Measurements from ENCODE around the gene CCNI.

Gene CCNI

GRCh38 chr4:77015390-77015789 is 60.4 kb downstream of the CCNI start:
- Histone ChIP-seq H3K36me3 (ENCODE audit: insufficient read depth, low read length) (no peaks in the 10 kb centered on the region), H3K79me2 (ENCODE audit: insufficient read depth, low read length) (no peaks in the 10 kb centered on the region)
- TF ChIP-seq CTCF (IDR thresholded peaks at IDR 0.05; ENCODE audit: low read length): no peak
- TF ChIP-seq EZH2 (IDR thresholded peaks at IDR 0.05; ENCODE audit: borderline replicate concordance, low read length): no peak

GRCh38 chr4:77014256-77014655 is 61.5 kb downstream of the CCNI start:
- Histone ChIP-seq H3K79me2 (ENCODE audit: insufficient read depth, low read length) (no peaks in the 10 kb centered on the region), H3K9me2 (ENCODE audit: low read depth, low read length) (no peaks in the 10 kb centered on the region), H2AFZ (ENCODE audit: low read length) (no peak overlapping the region)

More at GRCh38 chr4:77015390-77015789, 60.4 kb downstream of the CCNI start:
- H3K4me2 ChIP-seq (ENCODE audit: low read length): no peak overlapping the region
- no peaks in the 10 kb centered on the region for H3K27me3 ChIP-seq (ENCODE audit: insufficient read depth, low read length)
- no peak overlapping the region for H3K27ac ChIP-seq (ENCODE audit: low read depth, low read length, poor library complexity, severe bottlenecking)
- no peak overlapping the region for H3K4me3 ChIP-seq (ENCODE audit: low read depth, low read length, poor library complexity, severe bottlenecking)
- no peaks in the 10 kb centered on the region for H4K20me1 ChIP-seq (ENCODE audit: insufficient read depth, low read length)
- no peaks in the 10 kb centered on the region for H3K4me1 ChIP-seq (ENCODE audit: insufficient read depth, low read length, severe bottlenecking)
- no peaks in the 10 kb centered on the region for H3K9me2 ChIP-seq (ENCODE audit: low read depth, low read length)
- H3K9me3 ChIP-seq (ENCODE audit: low read length): no peaks in the 10 kb centered on the region
- no peaks in the 10 kb centered on the region for H3F3A ChIP-seq (ENCODE audit: insufficient read depth, low read length)
- no peak overlapping the region for H3K9ac ChIP-seq (ENCODE audit: low read length)
- no peak overlapping the region for H2AFZ ChIP-seq (ENCODE audit: low read length)

GRCh38 chr4:77012726-77013125 is 63.1 kb downstream of the CCNI start:
- Histone ChIP-seq H3K4me2 (ENCODE audit: low read length) (no peak overlapping the region), H3F3A (ENCODE audit: insufficient read depth, low read length) (no peaks in the 10 kb centered on the region), H3K4me1 (ENCODE audit: insufficient read depth, low read length, severe bottlenecking) (no peaks in the 10 kb centered on the region), H3K9me3 (ENCODE audit: low read length) (no peaks in the 10 kb centered on the region), H3K36me3 (ENCODE audit: insufficient read depth, low read length) (no peaks in the 10 kb centered on the region), H3K4me3 (ENCODE audit: low read depth, low read length, poor library complexity, severe bottlenecking) (no peak overlapping the region), H2AFZ (ENCODE audit: low read length) (no peak overlapping the region), H3K27me3 (ENCODE audit: insufficient read depth, low read length) (no peaks in the 10 kb centered on the region), H3K27ac (ENCODE audit: low read depth, low read length, poor library complexity, severe bottlenecking) (no peak overlapping the region), H4K20me1 (ENCODE audit: insufficient read depth, low read length) (no peaks in the 10 kb centered on the region), H3K9me2 (ENCODE audit: low read depth, low read length) (no peaks in the 10 kb centered on the region), H3K9ac (ENCODE audit: low read length) (no peak overlapping the region), H3K79me2 (ENCODE audit: insufficient read depth, low read length) (no peaks in the 10 kb centered on the region)
- TF ChIP-seq EZH2 (IDR thresholded peaks at IDR 0.05; ENCODE audit: borderline replicate concordance, low read length): no peak
- no peak for TF ChIP-seq CTCF (IDR thresholded peaks at IDR 0.05; ENCODE audit: low read length)

More at GRCh38 chr4:77014256-77014655, 61.5 kb downstream of the CCNI start:
- Histone ChIP-seq H3K4me1 (ENCODE audit: insufficient read depth, low read length, severe bottlenecking) (no peaks in the 10 kb centered on the region), H3F3A (ENCODE audit: insufficient read depth, low read length) (no peaks in the 10 kb centered on the region), H3K4me2 (ENCODE audit: low read length) (no peak overlapping the region), H3K9ac (ENCODE audit: low read length) (no peak overlapping the region), H3K9me3 (ENCODE audit: low read length) (no peaks in the 10 kb centered on the region), H3K36me3 (ENCODE audit: insufficient read depth, low read length) (no peaks in the 10 kb centered on the region), H3K27me3 (ENCODE audit: insufficient read depth, low read length) (no peaks in the 10 kb centered on the region), H4K20me1 (ENCODE audit: insufficient read depth, low read length) (no peaks in the 10 kb centered on the region), H3K27ac (ENCODE audit: low read depth, low read length, poor library complexity, severe bottlenecking) (no peak overlapping the region), H3K4me3 (ENCODE audit: low read depth, low read length, poor library complexity, severe bottlenecking) (no peak overlapping the region)
- TF ChIP-seq EZH2 (IDR thresholded peaks at IDR 0.05; ENCODE audit: borderline replicate concordance, low read length): no peak
- TF ChIP-seq CTCF (IDR thresholded peaks at IDR 0.05; ENCODE audit: low read length): no peak
